CD14-positive monocyte (primary cell): ENCODE data around the gene CD320. TPM values are rescaled to one million over a fixed set of nuclear protein-coding genes. Genes with fewer than 3 reads are reported as not detected.

Source experiments
- DNase-seq, 3 donors: peaks; one replicate each; pipeline ENCODE4 v3.0.0-alpha.2; 2011 to 2022
- H2AFZ ChIP-seq: 2 replicates; pipeline ENCODE4 v1.6.0; 2012; ENCODE audit warnings: mild to moderate bottlenecking, low read depth, low read length, inconsistent platforms; ENCODE audit not compliant: insufficient read depth, poor library complexity, severe bottlenecking
- H3K27ac ChIP-seq, 2 donors: 1 replicate in 1 of 2; 2 replicates in 1 of 2; pipeline ENCODE4 v1.5.1; 2012 to 2013; ENCODE audit warnings: low read length in 2 of 2, control low read depth in 1 of 2, inconsistent platforms in 1 of 2, low read depth in 1 of 2, mild to moderate bottlenecking in 1 of 2
- H3K27me3 ChIP-seq, 2 donors: one replicate each; pipeline versions ENCODE4 v1.6.0 to v1.6.1; 2011 to 2013; ENCODE audit warnings: low read length in 2 of 2; ENCODE audit not compliant: control insufficient read depth in 2 of 2, insufficient read depth in 2 of 2
- H3K36me3 ChIP-seq, 2 donors: replicated peaks in 1 of 2; 1 replicate in 1 of 2; 2 replicates in 1 of 2; pipeline versions ENCODE4 v1.5.1 to v1.6.1; 2012 to 2013; ENCODE audit warnings: low read length in 2 of 2, control low read depth in 1 of 2, inconsistent platforms in 1 of 2, mild to moderate bottlenecking in 1 of 2; ENCODE audit not compliant: insufficient read depth in 2 of 2, control insufficient read depth in 1 of 2
- H3K4me1 ChIP-seq, 2 donors: 1 replicate in 1 of 2; 2 replicates in 1 of 2; pipeline versions ENCODE4 v1.5.1 to v1.6.1; 2012 to 2013; ENCODE audit warnings: low read length in 2 of 2, control low read depth in 1 of 2, inconsistent platforms in 1 of 2, mild to moderate bottlenecking in 1 of 2, moderate library complexity in 1 of 2; ENCODE audit not compliant: insufficient read depth in 2 of 2, control insufficient read depth in 1 of 2
- H3K4me2 ChIP-seq: replicated peaks from 2 replicates; pipeline ENCODE3; 2012; ENCODE audit warnings: low read length, moderate library complexity, mild to moderate bottlenecking; ENCODE audit not compliant: poor library complexity, severe bottlenecking; ENCODE audit errors: extremely low read depth
- H3K4me3 ChIP-seq, 3 experiments: fragments of 200-600 bp in 1 of 3; sonication (generic) in 1 of 3; replicated peaks in 1 of 3; 1 replicate in 2 of 3; 2 replicates in 1 of 3; pipeline ENCODE4 v1.5.1; 2011 to 2013; ENCODE audit warnings: low read length in 3 of 3, mild to moderate bottlenecking in 3 of 3, control low read depth in 2 of 3, low read depth in 2 of 3, inconsistent platforms in 1 of 3, moderate library complexity in 1 of 3
- H3K79me2 ChIP-seq: 2 replicates; pipeline ENCODE4 v1.6.0; 2012; ENCODE audit warnings: mild to moderate bottlenecking, control low read depth, inconsistent platforms, low read length, moderate library complexity; ENCODE audit not compliant: insufficient read depth
- H3K9ac ChIP-seq: 2 replicates; pipeline ENCODE4 v1.6.0; 2017; ENCODE audit warnings: low read length, mild to moderate bottlenecking; ENCODE audit not compliant: insufficient read depth, poor library complexity, severe bottlenecking
- H3K9me3 ChIP-seq, 2 donors: replicated peaks in 1 of 2; 1 replicate in 1 of 2; 2 replicates in 1 of 2; pipeline versions ENCODE4 v1.5.1 to v1.6.1; 2012 to 2013; ENCODE audit warnings: low read length in 2 of 2, control low read depth in 1 of 2; ENCODE audit not compliant: control insufficient read depth in 1 of 2, insufficient read depth in 1 of 2
- H4K20me1 ChIP-seq: 2 replicates; pipeline ENCODE4 v1.6.0; 2012; ENCODE audit warnings: mild to moderate bottlenecking, low read length, control low read depth, moderate library complexity; ENCODE audit not compliant: insufficient read depth
- H3K27ac Mint-ChIP-seq, 7 donors: one replicate each; pipeline ENCODE4 v1.8.0; 2020; ENCODE audit warnings: mild to moderate bottlenecking in 7 of 7, mixed read lengths in 7 of 7, moderate library complexity in 6 of 7, inconsistent platforms in 2 of 7
- H3K27me3 Mint-ChIP-seq, 3 donors: one replicate each; pipeline ENCODE4 v1.8.0; 2021 to 2022; ENCODE audit warnings: low read depth in 3 of 3, mild to moderate bottlenecking in 3 of 3, mixed read lengths in 3 of 3, moderate library complexity in 3 of 3, inconsistent platforms in 1 of 3
- H3K36me3 Mint-ChIP-seq, 2 donors: one replicate each; pipeline ENCODE4 v1.8.0; 2020; ENCODE audit warnings: mixed read lengths in 2 of 2, inconsistent platforms in 1 of 2, mild to moderate bottlenecking in 1 of 2
- H3K4me1 Mint-ChIP-seq: one replicate; pipeline ENCODE4 v1.8.0; 2020; ENCODE audit warnings: mild to moderate bottlenecking, mixed read lengths
- H3K4me3 Mint-ChIP-seq, 2 donors: one replicate each; pipeline ENCODE4 v1.8.0; 2020; ENCODE audit warnings: mild to moderate bottlenecking in 2 of 2, mixed read lengths in 2 of 2, moderate library complexity in 1 of 2
- H3K9me3 Mint-ChIP-seq, 7 donors: one replicate each; pipeline ENCODE4 v1.8.0; 2020 to 2022; ENCODE audit warnings: mixed read lengths in 7 of 7, mild to moderate bottlenecking in 6 of 7, moderate library complexity in 6 of 7, inconsistent platforms in 2 of 7
- CTCF ChIP-seq: fragments of 200-600 bp; IDR thresholded peaks from one replicate; pipeline ENCODE4 v1.8.0; 2022; ENCODE audit warnings: antibody characterized with exemption, mild to moderate bottlenecking
- WGBS: methylation state at CpG from one replicate; pipeline ENCODE4 v1.1.5; 2013; ENCODE audit warnings: missing lambda C conversion rate; ENCODE audit not compliant: insufficient coverage; 5-methylcytosine and 5-hydroxymethylcytosine counted together
- intact Hi-C, 2 donors: fragments of 100-400 bp; cut with micrococcal nuclease; formaldehyde crosslinking; loops; one replicate each; pipeline versions ENCODE4 v1.15.0 to v1.15.1; 2023
- polyA plus RNA-seq, 3 donors: library from polyadenylated mRNA; depleted of rRNA in 1 of 3; unstranded in 2 of 3; stranded (reverse) in 1 of 3; fragments of 300-500 nt in 2 of 3; fragments of >200 nt in 1 of 3; fragmentation: Illumina TruSeq in 2 of 3; gene quantifications; 1 replicate in 2 of 3; 2 replicates in 1 of 3; pipeline ENCODE4 v1.2.3, GENCODE V29; 2012 to 2021

Gene CD320
- polyA plus RNA-seq, 3 donors: 0.72 to 2.5 (median 1.0) TPM

DNA sequence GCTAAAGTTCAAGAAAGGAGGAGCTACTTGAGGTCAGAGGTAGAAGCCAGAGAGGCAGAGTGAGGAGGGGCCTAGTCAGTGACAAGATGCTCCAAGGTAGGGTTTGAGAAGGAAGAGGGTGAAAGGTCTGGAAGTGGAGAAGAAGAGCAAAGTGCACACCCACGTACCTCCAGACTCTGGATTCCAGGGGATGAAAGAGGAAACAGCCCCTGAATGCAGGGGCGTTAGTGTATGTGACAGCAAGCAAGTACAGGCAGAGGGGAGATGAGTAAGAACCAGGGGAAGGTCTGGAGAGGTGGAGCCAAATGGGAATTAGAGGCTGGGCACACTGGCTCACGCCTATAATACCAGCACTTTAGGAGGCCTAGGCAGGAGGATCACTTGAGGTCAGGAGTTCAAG lies 21.8 kb upstream of the CD320 start:
- no peak for TF ChIP-seq CTCF
- no peaks in the 10 kb centered on the region for H4K20me1 ChIP-seq
- peaks cover 12 to 20% of the 10 kb centered on the region in 2 donors for H3K27me3 ChIP-seq
- Mint-ChIP-seq H3K4me3 (no peak overlapping the region), H3K36me3 (no peaks in the 10 kb centered on the region), H3K4me1 (no peaks in the 10 kb centered on the region), H3K27me3 (peaks cover 46 to 57% (median 48%) of the 10 kb centered on the region in 3 donors), H3K9me3 (peaks cover 0 to 19% (median 10%) of the 10 kb centered on the region in 7 donors), H3K27ac (no peak overlapping the region)
- no peak for DNase-seq
- H3K36me3 ChIP-seq: no peaks in the 10 kb centered on the region
- H3K27ac ChIP-seq: no peak overlapping the region
- H3K4me3 ChIP-seq: no peak overlapping the region
- H2AFZ ChIP-seq: no peak overlapping the region
- H3K79me2 ChIP-seq: no peaks in the 10 kb centered on the region
- peaks cover 0 to 4% of the 10 kb centered on the region in 2 donors for H3K4me1 ChIP-seq
- intact Hi-C loops: no loop called here
- H3K9ac ChIP-seq: no peak overlapping the region
- H3K9me3 ChIP-seq: peaks cover 3 to 4% of the 10 kb centered on the region in 2 donors
- 56% methylated on average over 2 of the region's 3 CpGs for WGBS
- no peak overlapping the region for H3K4me2 ChIP-seq

DNA sequence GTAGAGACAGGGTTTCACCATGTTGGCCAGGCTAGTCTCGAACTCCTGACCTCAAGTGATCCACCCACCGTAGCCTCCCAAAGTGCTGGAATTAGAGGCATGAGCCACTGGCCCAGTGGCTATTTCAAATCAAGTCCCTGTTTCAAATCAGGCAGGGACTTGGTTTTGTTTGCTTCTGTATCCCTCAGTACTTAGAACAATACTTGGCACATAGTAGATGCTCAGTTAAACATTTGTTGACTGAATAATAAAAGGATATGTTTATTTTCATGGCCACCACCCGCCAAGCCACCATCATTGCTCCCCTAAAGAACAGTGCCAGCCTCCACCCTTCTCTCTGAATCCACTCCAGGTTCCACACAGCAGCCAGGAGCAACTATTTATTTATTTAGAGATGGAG lies 17.3 kb upstream of the CD320 start:
- Mint-ChIP-seq H3K4me3 (no peak overlapping the region), H3K36me3 (peaks cover 11 to 18% of the 10 kb centered on the region in 2 donors), H3K4me1 (peaks cover 20% of the 10 kb centered on the region), H3K27me3 (peaks cover 21 to 24% (median 22%) of the 10 kb centered on the region in 3 donors), H3K27ac (no peak overlapping the region), H3K9me3 (peaks cover 0 to 14% (median 9%) of the 10 kb centered on the region in 7 donors)
- H3K4me3 ChIP-seq: no peak overlapping the region
- no peak for DNase-seq
- H3K9me3 ChIP-seq: peaks cover 0 to 3% of the 10 kb centered on the region in 2 donors
- no peak for TF ChIP-seq CTCF
- H3K36me3 ChIP-seq: peaks cover 10 to 16% of the 10 kb centered on the region in 2 donors
- 100% methylated on average over 1 of the region's 3 CpGs for WGBS
- H2AFZ ChIP-seq: no peak overlapping the region
- no peaks in the 10 kb centered on the region for H3K27me3 ChIP-seq
- no peak overlapping the region for H3K9ac ChIP-seq
- H4K20me1 ChIP-seq: peaks cover 26% of the 10 kb centered on the region
- peaks cover 25% of the 10 kb centered on the region for H3K79me2 ChIP-seq
- intact Hi-C loops: no loop called here
- no peak overlapping the region for H3K4me2 ChIP-seq
- no peak overlapping the region for H3K27ac ChIP-seq
- peaks cover 15 to 17% of the 10 kb centered on the region in 2 donors for H3K4me1 ChIP-seq
